Measurements from ENCODE around the gene STH.

DNA sequence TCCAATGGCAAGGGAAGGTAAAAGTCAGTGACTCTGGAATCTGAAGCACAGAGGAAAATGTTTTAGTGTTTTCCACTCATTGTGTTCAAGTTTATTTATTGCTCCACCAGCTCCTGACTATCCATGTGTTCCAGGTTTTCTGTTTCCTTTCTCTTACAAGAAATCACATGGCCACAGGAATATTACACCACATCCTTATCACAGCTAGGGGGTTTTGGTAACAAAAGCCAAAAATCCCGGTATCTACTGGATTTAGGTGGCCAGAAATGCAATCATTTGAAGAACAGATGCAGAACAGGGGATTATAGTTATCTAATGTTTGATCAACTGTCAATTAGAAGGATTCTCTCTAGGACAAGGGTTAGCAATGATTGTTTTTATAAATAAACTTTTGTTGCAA is 47.9 kb downstream of the STH start:
- TF ChIP-seq POLR2A (IDR thresholded peaks at IDR 0.05): no peak
- TF ChIP-seq, protein P1, sequence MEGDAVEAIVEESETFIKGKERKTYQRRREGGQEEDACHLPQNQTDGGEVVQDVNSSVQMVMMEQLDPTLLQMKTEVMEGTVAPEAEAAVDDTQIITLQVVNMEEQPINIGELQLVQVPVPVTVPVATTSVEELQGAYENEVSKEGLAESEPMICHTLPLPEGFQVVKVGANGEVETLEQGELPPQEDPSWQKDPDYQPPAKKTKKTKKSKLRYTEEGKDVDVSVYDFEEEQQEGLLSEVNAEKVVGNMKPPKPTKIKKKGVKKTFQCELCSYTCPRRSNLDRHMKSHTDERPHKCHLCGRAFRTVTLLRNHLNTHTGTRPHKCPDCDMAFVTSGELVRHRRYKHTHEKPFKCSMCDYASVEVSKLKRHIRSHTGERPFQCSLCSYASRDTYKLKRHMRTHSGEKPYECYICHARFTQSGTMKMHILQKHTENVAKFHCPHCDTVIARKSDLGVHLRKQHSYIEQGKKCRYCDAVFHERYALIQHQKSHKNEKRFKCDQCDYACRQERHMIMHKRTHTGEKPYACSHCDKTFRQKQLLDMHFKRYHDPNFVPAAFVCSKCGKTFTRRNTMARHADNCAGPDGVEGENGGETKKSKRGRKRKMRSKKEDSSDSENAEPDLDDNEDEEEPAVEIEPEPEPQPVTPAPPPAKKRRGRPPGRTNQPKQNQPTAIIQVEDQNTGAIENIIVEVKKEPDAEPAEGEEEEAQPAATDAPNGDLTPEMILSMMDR (IDR thresholded peaks at IDR 0.05): peak in 3 of 6 experiments; percentile 12 to 21 (median 15)

All from adrenal gland (tissue), 5 donors.